ENCODE measurements around the gene TCERG1L.
"Not testable (repeated sequence)": the region's sequence is repeated elsewhere in the genome, so short reads cannot be mapped to it uniquely, and the experiment has no call there.

The TCERG1L gene

DNA sequence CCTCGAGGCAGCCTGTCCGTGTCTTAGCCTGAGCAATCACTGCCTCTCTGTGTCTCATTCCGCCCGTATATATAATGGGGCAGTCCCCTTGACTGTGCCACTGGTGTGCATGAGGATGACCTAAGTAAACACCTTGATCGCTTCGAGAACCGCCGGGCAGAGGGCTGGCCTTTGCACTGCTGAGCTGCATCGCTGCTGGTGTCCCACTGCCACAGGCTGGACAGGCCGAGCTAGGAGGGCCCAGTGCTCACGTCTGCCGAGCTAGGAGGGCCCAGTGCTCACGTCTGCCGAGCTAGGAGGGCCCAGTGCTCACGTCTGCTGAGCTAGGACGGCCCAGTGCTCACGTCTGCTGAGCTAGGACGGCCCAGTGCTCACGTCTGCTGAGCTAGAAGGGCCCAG lies 232.6 kb downstream of the TCERG1L start:
- DNase-seq: not testable (repeated sequence)

DNA sequence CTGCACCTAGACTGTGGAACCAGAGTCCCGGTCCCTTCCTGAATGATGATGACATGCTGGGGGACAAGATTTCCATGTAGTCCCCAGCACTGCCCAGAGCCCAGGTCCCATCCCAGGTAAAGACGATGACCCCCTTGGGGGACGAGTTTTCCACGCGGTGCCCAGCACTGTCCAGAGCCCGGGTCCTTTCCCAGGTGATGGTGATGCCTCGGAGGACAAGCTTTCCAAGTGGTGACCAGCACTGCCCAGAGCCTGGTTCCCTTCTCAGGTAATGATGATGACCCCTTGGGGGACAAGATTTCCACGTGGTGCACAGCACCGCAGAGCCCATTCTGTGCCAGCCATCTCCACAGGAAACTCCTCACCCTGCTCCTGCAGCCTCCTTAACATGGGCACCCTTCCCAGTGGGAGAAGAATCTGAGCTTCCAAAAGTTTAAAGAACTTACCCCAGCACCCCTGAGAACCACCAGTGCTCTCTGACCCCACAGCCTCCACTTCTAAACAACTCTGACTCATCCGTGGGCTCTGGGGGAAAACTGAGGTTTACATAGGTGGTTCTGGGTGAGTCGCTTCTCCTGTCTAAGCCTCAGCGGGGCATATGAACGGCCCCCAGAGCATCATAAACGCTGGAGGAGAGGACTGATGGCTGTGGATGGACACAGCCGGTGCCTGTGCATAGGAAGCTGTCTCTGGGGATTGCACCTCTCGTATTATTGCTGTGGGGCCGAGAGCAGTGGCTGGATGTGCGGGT lies 233.2 kb downstream of the TCERG1L start:
- DNase-seq: no peak

DNA sequence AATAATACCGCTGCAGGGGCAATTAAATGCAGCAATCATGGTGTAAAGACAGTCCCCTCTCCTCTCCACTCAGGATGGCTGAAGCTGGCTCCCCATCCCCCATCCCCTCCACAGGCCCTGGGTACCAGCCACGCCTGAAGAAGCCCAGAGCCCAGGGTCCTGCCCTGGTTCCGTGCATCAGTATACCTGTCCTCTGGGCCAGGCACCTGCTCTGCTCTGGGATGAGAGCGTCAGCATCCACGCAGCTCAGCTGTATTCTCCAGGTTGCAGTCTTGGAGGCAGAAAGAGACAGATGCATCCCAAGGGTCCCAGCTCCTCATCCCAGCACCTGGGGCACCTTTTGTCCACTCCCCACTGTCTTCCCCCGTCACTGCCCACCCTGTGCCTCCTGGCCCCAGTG lies 233.8 kb downstream of the TCERG1L start:
- no peak for DNase-seq

DNA sequence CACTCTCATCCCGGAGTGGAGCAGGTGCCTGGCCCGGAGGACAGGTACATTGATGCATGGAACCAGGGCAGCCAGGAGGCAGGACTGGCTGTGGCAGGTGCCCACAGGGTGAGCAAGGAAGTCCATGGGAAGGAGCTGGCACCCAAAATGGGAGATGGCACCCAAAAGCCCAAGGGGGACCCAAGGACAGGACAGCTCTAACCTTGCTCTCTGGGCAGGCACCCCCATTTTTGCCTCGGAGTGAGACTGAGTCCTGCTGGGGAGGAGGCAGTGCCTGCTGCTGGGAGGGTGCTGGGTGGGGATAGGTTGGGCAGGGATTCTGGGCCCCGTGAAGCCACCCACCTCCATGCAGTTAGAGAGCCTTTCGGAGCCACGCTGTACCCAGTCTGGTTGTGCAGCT lies 234.5 kb downstream of the TCERG1L start:
- DNase-seq: no peak

DNA sequence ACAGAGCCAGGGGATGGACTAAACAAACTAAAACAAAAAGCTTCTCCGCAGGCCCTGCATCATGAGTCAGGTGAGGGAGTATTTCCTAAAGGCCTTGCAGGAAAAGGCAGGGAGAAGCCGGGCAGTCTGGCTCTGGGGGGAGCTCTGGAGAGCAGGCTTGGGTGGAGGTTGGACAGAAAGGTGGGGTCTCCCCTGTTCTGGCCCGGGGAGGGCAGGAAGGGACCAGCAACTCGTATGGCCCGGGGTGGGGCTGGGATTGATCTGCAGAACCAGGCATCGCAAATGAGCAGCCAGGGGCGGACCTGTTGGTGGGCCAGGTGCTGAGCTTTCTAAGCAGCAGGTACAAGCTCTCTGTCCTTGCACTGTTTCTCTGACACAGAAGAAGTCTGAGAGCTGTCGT lies 235.2 kb downstream of the TCERG1L start:
- no peak for DNase-seq

DNA sequence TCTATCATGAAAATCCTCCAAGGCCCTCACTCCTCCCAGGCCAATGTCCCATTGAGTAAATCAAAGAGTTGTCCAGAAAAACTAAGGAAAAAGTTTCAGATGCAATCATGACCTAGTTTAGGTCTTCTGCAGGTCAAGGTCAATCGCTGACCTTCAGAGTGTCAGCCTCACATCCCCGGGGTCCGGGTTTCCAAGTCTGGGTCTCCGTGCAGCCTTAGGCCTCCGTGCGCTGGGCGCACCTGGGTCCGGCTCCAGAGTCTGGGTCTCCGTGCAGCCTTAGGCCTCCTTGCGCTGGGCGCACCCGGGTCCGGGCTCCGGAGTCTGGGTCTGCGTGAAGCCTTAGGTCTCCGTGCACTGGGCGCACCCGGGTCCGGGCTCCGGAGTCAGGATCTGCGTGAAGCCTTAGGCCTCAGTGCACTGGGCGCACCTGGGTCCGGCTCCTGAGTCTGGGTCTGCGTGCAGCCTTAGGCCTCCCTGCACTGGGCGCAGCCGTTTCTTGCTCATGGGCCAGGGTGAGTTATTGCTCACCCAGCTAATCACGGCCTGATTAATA lies 236.2 kb downstream of the TCERG1L start:
- no peak for DNase-seq

DNA sequence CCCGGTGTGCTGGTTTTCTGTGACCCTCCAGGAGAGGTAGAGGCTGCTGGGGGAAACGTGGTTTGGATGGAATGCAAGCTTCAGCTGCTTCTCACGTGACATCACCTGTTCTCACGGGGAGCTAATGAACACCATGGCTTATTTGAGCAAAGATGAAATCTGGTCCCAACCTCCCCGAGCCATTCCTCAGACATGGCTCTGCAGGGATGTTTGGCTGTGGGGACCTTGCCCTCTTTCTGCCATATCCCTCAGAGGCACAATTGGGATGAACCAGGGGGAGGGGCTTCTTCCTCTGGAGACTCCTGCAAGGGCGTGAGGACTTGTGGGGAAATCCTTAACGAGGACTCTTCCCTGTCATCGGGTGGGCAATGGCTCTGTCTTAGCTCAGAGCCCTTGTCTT lies 236.8 kb downstream of the TCERG1L start:
- DNase-seq: no peak

DNA sequence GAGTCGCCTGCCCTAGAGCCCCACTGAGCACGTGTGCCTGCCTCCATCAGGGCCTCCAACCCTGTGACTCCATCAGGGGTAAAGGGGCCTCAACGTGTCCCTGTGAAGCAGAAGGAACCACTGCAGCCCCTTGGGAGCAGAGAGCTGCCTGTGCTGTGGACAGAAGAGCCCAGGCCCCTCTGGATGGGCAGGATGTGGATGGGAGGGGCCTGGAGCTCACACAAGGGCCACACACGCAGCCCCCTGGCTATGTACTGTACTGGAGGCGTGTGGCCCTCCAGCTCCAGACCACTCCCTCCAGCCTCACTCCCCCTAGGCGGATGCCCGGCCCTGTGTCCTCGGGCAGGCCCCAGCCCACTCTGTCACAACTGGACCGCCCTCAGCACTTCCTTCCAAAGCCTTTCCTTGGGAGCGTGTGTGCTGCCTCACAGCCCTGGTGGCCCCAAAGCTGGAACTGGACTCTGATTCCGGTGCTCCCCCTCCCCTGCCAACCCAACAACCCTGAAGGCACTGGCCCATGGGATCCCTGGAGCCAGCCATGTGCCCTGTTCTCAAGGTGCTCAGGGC lies 238.0 kb downstream of the TCERG1L start:
- DNase-seq: no peak

DNA sequence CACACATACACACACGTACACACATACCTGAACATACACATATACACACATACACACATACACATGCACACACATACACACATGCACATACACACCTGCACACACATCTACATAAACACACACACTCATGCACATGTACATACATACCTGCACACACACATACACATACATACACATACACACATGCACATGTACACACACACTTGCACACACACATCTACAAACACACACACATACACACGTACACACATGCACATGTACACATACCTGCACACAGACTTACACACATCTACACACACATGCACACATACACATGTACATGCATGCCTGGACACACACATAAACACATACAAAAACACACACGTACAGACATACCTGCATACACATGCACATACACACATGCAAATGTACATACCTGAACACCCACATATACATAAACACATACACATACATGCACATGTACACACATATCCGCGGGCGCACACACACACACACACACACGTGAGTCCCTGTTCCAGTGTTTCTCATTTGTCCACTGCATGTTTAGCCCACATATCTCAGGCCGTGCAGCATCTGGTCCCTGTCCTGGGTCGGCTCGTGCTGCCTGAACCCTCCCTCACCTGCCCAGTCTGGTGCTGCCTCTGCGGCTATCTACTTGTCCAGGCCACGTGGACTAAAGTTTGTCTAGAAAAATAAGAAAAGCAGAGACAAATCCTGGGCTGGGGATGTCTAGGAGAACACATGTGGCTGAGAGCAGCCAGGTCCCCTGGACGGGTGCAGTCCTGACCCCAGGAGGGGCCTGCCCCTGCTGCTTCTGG lies 238.7 kb downstream of the TCERG1L start:
- DNase-seq: no peak

DNA sequence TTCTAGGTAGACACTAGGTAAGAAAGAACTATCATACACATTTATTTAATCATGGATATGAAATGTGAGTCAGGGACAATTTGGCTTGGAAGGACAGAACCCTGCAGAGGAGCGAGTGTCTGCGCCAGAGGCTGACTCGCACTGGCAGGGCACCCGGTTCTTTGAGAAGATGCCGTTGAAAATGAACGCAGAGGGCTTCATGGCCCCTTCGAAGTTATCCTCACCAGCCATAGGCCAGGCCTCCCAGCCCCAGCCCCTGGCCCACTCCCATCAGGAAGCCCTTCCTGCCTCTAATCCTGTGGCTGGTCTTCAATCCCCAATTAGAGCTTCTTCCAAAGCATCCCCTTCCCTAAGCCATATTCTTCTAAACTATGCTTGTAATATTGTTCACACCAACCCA lies 239.8 kb downstream of the TCERG1L start:
- DNase-seq: no peak

DNA sequence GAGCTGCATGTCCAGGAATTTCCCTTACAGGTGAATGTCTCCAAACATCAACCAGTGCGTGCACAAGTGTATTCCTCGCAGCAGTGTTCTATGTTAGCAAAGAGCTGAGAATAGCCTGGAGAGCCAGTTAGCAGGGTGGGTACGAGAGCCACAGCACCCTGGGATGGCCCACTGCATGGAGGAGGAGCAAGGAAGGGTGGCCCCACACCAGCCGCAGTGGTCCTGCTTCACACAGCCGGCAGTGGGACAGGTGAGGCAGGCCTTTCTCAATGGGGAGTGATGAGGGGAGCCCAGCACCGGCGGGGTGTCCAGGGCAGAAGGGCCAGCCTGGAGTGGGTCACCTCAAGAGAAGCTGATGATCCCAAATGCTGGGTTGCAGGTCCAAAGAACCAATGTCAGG lies 240.7 kb downstream of the TCERG1L start:
- DNase-seq: no peak

DNA sequence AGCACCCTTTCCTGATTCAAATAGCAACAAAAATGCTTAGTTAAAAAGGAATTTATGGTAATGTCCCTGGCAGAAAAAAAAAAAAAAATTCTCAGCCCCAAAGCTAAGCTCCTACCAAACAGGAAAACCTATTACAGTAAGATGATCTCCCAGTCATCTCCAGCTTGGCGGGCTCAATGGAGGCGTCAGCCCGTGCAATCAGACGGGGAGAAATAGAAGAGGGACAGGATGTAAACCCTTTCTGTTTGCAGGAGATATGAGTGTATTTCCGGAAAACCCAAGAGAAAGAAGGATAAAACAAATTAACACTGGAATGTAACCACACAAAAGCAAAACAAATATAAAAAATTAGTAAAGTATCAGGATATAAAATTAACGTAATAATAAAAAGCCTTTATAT lies 242.8 kb downstream of the TCERG1L start:
- DNase-seq: no peak

DNA sequence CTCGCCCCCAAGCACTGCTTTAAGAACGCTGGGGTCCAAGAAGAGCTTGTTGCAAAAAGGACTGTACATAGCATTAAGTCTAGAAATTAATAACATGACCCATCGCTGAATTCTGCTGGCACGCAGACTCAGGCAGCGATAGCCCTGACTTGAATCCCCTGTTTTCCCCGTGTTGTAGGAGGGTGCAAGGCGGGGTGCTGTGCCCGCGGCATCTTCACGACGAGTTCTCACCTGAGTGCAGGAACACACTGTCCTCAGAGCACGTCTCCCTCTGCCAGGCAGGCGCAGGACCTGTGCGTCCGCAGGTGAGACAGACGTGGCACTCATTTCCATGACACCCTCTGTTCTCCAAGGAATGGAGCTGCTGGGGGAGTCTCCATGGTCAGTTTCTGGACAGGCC lies 243.2 kb downstream of the TCERG1L start:
- DNase-seq: no peak

DNA sequence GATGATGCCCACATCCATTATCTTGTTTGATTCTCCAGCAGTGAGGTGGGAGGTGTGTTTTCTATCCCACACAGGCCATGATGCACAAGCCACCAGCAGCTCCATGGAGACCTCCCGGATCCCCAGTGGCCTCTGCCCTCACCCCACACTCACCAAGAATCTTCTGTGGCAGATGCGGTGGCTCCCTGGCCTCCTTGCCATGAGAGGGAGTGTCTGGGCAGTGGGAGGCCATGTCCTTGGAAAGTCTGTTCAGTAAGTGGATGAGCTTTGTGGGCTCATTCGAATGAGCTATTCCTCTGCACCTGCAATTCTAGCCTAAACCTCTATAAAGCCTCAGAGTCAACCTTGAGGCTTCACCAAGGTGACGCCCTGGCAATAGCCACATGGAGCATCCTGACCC lies 243.8 kb downstream of the TCERG1L start:
- DNase-seq: no peak

DNA sequence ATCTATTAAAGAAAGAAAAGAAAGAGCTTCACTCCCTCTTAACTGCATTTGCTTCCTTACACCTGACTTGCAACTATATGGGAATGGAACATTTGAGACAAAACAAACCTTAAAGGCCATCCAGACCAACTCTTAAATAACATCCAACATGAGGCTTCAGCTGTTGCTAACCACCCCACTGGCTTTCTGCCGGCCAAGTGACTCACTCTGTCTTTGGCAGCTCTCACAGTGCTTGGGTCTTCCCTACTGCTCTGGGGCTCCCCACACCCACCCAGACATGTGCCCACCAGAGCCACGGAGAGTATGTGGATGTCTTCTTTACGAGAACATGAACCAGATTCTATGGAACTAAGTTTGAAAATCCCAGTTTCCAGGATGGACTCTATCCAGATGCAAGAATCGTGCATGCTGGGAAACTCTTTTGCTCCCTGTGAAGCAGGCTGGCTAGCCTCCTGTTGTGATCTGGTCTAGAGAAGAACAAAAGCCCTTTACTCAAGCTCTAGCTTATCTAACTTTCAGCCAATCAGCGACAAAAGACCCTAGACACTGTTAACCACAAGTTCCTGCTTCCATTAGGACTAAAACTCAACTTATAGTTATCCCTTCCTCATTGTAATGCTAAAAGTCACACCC lies 245.7 kb downstream of the TCERG1L start:
- no peak for DNase-seq

DNA sequence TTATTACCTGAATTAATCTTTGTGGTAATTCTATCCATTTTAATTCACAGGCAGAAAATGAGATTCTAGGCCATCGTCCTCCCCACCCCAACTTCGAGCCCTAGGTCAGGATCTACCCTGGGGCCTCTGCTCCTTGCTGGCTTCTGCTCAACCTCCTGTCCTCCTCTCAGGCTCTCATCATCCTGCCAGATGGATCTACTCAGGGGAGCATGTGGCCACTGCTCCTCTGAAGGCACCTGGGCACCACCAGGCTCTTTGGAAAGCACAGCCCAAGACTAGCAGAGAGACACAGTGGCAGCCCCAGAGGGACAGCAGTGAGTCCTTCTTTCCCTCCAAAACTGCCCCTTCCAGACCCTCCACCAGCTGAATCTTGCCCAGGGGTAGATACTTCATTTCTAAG lies 248.2 kb downstream of the TCERG1L start:
- no peak for DNase-seq

DNA sequence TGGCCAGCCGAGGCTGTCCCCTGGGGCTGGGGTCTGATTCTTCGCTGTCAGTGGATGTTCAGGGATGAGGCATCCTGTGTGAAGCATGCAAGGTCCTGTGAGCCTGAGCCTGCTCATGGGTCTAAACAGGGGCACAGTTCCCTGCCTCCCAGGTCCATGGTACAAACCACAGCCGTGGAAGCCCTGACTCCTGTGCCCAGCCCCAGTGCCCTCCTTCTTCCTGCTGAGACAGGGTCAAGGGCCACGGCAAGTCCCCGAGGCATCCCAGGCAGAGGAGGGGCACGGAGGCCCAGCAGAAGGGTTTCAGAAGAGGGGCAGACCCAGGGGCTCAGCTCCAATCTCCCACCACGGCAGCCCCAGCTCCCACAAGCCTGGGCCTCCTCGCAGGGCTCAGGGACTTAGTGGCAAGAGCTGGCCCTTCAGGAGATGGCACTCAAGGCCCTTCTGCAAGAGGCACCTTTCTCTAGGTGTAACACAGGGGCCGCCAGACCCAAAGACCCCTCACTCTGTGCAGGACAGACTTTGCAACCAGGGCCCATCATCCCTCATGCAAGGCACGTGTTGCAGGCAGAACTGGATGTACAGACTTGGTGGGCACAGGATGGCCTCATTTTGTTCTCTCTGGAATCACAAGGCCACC lies 248.8 kb downstream of the TCERG1L start:
- DNase-seq: no peak

DNA sequence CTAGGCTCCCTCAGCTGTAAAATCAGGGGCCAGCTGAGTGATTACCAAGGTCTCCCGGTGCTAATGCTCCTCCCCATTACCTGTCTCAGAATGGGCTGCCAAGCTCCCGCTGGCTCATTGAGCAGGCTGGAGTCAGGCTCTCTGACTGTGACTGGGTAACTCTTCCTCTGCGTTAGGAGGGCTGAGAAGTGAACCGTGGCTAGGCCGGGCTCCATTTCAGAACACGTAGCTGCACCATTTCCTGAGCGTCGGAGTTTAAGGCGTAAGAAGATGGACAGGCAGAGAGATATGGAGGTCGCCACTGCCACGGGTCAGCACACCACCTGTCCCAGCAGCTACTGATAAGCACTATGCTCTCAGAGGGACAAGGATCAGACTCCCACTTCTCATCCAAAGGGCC lies 250.3 kb downstream of the TCERG1L start:
- no peak for DNase-seq

DNA sequence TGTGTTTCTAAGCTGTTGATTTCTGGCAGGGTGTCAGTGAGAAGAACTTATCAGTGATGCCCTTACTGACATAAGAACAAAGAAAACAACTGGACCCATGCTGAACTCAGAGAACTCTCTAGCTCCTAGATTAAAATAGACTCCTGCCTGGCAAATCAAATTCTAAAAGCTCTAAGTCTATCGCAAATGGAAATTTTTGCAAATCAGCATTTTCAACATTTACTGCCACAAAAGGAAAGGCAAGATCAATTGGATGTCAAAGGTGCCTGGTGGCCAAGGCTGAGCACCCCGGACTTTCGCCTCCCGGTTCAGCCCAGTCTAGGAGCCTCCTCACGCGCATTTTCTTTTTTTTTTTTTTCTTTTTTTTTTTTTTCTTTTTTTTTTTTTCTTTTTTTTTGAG lies 251.6 kb downstream of the TCERG1L start:
- no peak for DNase-seq

DNA sequence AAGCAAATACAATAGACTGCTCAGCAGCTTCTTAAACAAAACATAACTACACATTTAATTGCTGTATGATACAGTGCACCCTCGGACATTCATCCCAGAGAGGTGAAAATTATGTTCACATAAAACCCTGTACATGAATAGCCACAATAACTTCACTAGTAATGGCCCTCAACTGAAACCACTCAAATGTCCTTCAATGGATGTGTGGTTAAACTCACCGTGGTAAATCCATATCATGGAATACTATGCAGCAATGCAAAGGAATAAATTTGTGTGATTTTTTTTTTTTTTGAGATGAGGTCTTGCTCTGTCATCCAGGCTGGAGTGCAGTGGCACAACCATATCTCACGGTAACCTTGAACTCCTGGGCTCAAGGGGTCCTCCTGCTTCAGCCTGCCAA lies 252.7 kb downstream of the TCERG1L start:
- no peak for DNase-seq

DNA sequence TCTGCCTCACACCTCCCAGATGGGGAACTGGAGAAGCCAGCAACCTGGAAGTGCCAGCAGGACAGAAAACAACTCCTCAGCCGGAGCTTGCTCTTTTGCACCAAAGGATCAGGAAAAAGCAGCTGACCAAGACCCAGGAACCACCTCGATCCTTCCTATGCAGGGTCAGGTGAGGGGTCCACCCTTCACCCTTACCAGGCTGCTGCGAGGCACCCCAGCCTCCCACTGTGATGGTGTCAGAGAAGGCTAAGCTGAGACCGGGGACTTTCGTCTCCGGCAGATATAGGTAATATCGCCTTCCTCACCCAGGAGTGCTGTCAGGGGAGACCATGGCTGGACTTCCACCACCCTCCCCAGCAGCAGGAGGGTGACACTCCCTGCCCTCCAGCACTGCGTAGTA lies 254.7 kb downstream of the TCERG1L start:
- no peak for DNase-seq

DNA sequence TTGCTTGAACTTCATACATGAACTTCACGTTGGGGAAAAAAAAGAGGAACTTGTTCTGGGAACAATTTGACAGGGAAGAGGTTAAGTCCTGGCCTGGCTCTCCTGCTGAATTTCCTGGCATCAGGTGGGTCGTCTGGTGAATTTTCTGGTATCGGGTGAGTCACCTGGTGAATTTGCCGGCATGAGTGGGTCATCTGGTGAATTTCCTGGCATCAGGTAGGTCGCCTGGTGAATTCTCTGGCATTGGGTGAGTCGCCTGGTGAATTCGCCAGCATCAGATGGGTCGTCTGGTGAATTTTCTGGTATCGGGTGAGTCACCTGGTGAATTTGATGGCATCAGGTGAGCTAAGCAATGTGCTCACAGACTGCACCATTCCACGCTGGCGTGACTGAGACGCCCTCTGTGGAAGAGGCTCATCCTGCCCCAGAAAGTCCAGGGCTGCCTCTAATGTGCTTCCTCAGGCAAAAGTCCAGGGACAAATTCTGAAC lies 255.4 kb downstream of the TCERG1L start:
- no peak for DNase-seq

DNA sequence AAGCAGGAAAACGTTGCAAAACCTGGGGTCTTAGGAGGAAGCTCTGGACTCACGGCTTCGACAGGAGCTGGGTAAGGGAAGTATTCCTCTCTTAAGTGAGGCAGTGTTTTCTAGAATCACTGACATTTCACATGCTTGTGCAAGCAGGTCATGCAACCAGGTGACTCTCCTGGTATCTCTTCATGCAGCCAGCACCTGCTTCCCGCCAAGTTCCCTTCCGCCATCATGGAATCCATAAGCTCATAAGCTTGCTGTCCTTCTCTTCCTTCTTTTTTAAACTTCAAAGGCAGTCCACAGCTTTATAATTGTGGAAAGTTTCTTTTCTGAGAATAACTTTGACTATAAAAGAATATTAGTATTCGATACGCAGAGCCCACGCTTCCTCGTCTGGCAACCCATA lies 256.1 kb downstream of the TCERG1L start:
- DNase-seq: no peak

All from NCI-H1092 (cell line).